DMS114 treated with DMSO at 0.1 percent for 48 hours (cell line): ENCODE results near the gene HDGF.
"Not testable (repeated sequence)": the region's sequence is repeated elsewhere in the genome, so short reads cannot be mapped to it uniquely, and the experiment has no call there.

Source experiments
- DNase-seq: peaks from one replicate; lab custom pipeline; 2025; ENCODE audit not compliant: unreplicated experiment; lab: John Stamatoyannopoulos, UW

The HDGF gene

GRCh38 chr1:156767101-156767878, 15.8 kb upstream of the HDGF start, which contains the start of gene PRCC:
PRCC (plus strand) TSS chr1:156767535; CDS start chr1:156767772, 237 bp downstream.
- DNase-seq, result peak; percentile 100

- no peak for DNase-seq
These were observed 15.0 kb upstream of the HDGF start for GRCh38 chr1:156766298-156767100.

- DNase-seq, result no peak
These were observed 14.2 kb upstream of the HDGF start for GRCh38 chr1:156765666-156766065.

GRCh38 chr1:156765136-156765535, 13.7 kb upstream of the HDGF start:
- not testable (repeated sequence) for DNase-seq

- no peak for DNase-seq
These were observed 9.3 kb upstream of the HDGF start for GRCh38 chr1:156760796-156761104.

GRCh38 chr1:156760092-156760795, 8.8 kb upstream of the HDGF start:
- DNase-seq, result no peak

GRCh38 chr1:156757572-156758253, 6.2 kb upstream of the HDGF start:
- DNase-seq, result not testable (repeated sequence)

GRCh38 chr1:156756355-156756754, 4.9 kb upstream of the HDGF start:
- no peak for DNase-seq

- no peak for DNase-seq
These were observed 4.1 kb upstream of the HDGF start for GRCh38 chr1:156755527-156755950.

- no peak for DNase-seq
These were observed 2.7 kb upstream of the HDGF start for GRCh38 chr1:156754219-156754618.

GRCh38 chr1:156752843-156753482, 1.5 kb upstream of the HDGF start:
- DNase-seq, result no peak

GRCh38 chr1:156751757-156752481, 444 bp upstream of the HDGF start:
- DNase-seq, result peak; percentile 88

- DNase-seq, result no peak
These were observed 594 bp downstream of the HDGF start for GRCh38 chr1:156750711-156751450.

- DNase-seq, result no peak
These were observed 1.2 kb downstream of the HDGF start for GRCh38 chr1:156750191-156750672.

- DNase-seq, result no peak
These were observed 1.9 kb downstream of the HDGF start for GRCh38 chr1:156749419-156750118.

GRCh38 chr1:156748670-156749418, 2.6 kb downstream of the HDGF start:
- DNase-seq, result no peak

GRCh38 chr1:156747742-156748669, 3.5 kb downstream of the HDGF start:
- DNase-seq, result no peak
